ENCODE results near the gene EME1. TPM values are rescaled to one million over a fixed set of nuclear protein-coding genes. Genes with fewer than 3 reads are reported as not detected.
"Not testable (repeated sequence)": the region's sequence is repeated elsewhere in the genome, so short reads cannot be mapped to it uniquely, and the experiment has no call there.

The EME1 gene
- total RNA-seq = not detected
- long read RNA-seq, partial matches to known transcripts = 0 of 1 reads
- long read RNA-seq, other reads (novel, unspliced or antisense) = 1 of 1 reads

- no peak for DNase-seq (ENCODE audit: low spot score)
Observed at GRCh38 chr17:50372758-50373556, at the start of gene EME1, which contains the start of gene MRPL27. Gene EME1, plus strand, starts transcription at chr17:50373229. Its CDS starts 1,980 bp downstream, at chr17:50375209. Gene MRPL27, minus strand, starts transcription at chr17:50373184. Its CDS starts 14 bp downstream, at chr17:50373170.

- peak; percentile 85 for DNase-seq (ENCODE audit: low spot score)
Observed at GRCh38 chr17:50325906-50326305, 47.1 kb upstream of the EME1 start.

GRCh38 chr17:50326831-50327364 lies 46.1 kb upstream of the EME1 start:
- DNase-seq (ENCODE audit: low spot score) = peak; percentile 53

GRCh38 chr17:50328363-50329325 lies 44.4 kb upstream of the EME1 start:
- DNase-seq (ENCODE audit: low spot score) = peak; percentile 75

- peak; percentile 47 for DNase-seq (ENCODE audit: low spot score)
Observed at GRCh38 chr17:50329716-50330115, 43.3 kb upstream of the EME1 start.

GRCh38 chr17:50330151-50330775 lies 42.8 kb upstream of the EME1 start:
- peak; percentile 79 for DNase-seq (ENCODE audit: low spot score)

GRCh38 chr17:50331085-50331791 lies 41.8 kb upstream of the EME1 start:
- DNase-seq (ENCODE audit: low spot score) = peak; percentile 43

GRCh38 chr17:50332196-50332595 lies 40.8 kb upstream of the EME1 start:
- peak; percentile 57 for DNase-seq (ENCODE audit: low spot score)

- DNase-seq (ENCODE audit: low spot score) = not testable (repeated sequence)
Observed at GRCh38 chr17:50333291-50334057, 39.6 kb upstream of the EME1 start.

- no peak for DNase-seq (ENCODE audit: low spot score)
Observed at GRCh38 chr17:50337956-50338355, 35.1 kb upstream of the EME1 start.

GRCh38 chr17:50338645-50339044 lies 34.4 kb upstream of the EME1 start:
- DNase-seq (ENCODE audit: low spot score) = no peak

GRCh38 chr17:50339381-50339780 lies 33.6 kb upstream of the EME1 start:
- peak; percentile 45 for DNase-seq (ENCODE audit: low spot score)

- peak; percentile 68 for DNase-seq (ENCODE audit: low spot score)
Observed at GRCh38 chr17:50344731-50345365, 28.2 kb upstream of the EME1 start.

GRCh38 chr17:50345432-50346312 lies 27.4 kb upstream of the EME1 start, which contains the start of gene XYLT2:
Gene XYLT2, plus strand, starts transcription at chr17:50346126. Its CDS starts 15 bp downstream, at chr17:50346141.
- peak; percentile 94 for DNase-seq (ENCODE audit: low spot score)

- DNase-seq (ENCODE audit: low spot score) = peak; percentile 91
Observed at GRCh38 chr17:50346313-50347116, 26.5 kb upstream of the EME1 start.

- DNase-seq (ENCODE audit: low spot score) = peak; percentile 80
Observed at GRCh38 chr17:50347117-50347893, 25.7 kb upstream of the EME1 start.
